Measurements from ENCODE around the gene OXTR.

- TF ChIP-seq CTCF (IDR thresholded peaks at IDR 0.05): no peak
- TF ChIP-seq ZFX (IDR thresholded peaks at IDR 0.05; ENCODE audit: borderline replicate concordance): no peak
Observed at GRCh38 chr3:8802256-8802655, 32.8 kb upstream of the OXTR start.

Data from 22Rv1 (cell line).